IPS-15b (cell line): ENCODE results near the gene GNAQ.

Source experiments
- H3K27me3 ChIP-seq: one replicate; pipeline ENCODE4 v1.6.1; 2013; ENCODE audit warnings: low read length; ENCODE audit not compliant: control insufficient read depth, insufficient read depth
- H3K36me3 ChIP-seq: one replicate; pipeline ENCODE4 v1.6.1; 2013; ENCODE audit warnings: low read length; ENCODE audit not compliant: control insufficient read depth, insufficient read depth
- H3K4me1 ChIP-seq: one replicate; pipeline ENCODE4 v1.6.1; 2013; ENCODE audit warnings: mild to moderate bottlenecking, low read length; ENCODE audit not compliant: control insufficient read depth, insufficient read depth
- H3K4me3 ChIP-seq: one replicate; pipeline ENCODE4 v1.5.1; 2013; ENCODE audit warnings: low read depth, low read length
- H3K9ac ChIP-seq: one replicate; pipeline ENCODE4 v1.6.1; 2013; ENCODE audit warnings: low read depth, mild to moderate bottlenecking, low read length
- H3K9me3 ChIP-seq: one replicate; pipeline ENCODE4 v1.6.1; 2013; ENCODE audit warnings: mild to moderate bottlenecking, low read length; ENCODE audit not compliant: control insufficient read depth, insufficient read depth

The GNAQ gene

GRCh38 chr9:77807846-77808750 lies 223.5 kb downstream of the GNAQ start:
- no peaks in the 10 kb centered on the region for H3K9me3 ChIP-seq
- H3K4me1 ChIP-seq = no peaks in the 10 kb centered on the region
- H3K27me3 ChIP-seq = no peaks in the 10 kb centered on the region
- H3K36me3 ChIP-seq = peaks cover under 1% of the 10 kb centered on the region
- no peak overlapping the region for H3K9ac ChIP-seq
- no peak overlapping the region for H3K4me3 ChIP-seq

- no peak overlapping the region for H3K4me3 ChIP-seq
- no peaks in the 10 kb centered on the region for H3K9me3 ChIP-seq
- H3K27me3 ChIP-seq = no peaks in the 10 kb centered on the region
- H3K36me3 ChIP-seq = no peaks in the 10 kb centered on the region
- no peak overlapping the region for H3K9ac ChIP-seq
- H3K4me1 ChIP-seq = no peaks in the 10 kb centered on the region
Observed at GRCh38 chr9:77807281-77807683, 224.3 kb downstream of the GNAQ start.

- no peaks in the 10 kb centered on the region for H3K27me3 ChIP-seq
- no peaks in the 10 kb centered on the region for H3K9me3 ChIP-seq
- no peaks in the 10 kb centered on the region for H3K4me1 ChIP-seq
- H3K36me3 ChIP-seq = no peaks in the 10 kb centered on the region
- H3K4me3 ChIP-seq = no peak overlapping the region
- no peak overlapping the region for H3K9ac ChIP-seq
Observed at GRCh38 chr9:77806741-77807140, 224.9 kb downstream of the GNAQ start.

GRCh38 chr9:77805810-77806209 lies 225.8 kb downstream of the GNAQ start:
- no peaks in the 10 kb centered on the region for H3K9me3 ChIP-seq
- no peaks in the 10 kb centered on the region for H3K27me3 ChIP-seq
- no peak overlapping the region for H3K4me3 ChIP-seq
- H3K9ac ChIP-seq = no peak overlapping the region
- no peaks in the 10 kb centered on the region for H3K36me3 ChIP-seq
- H3K4me1 ChIP-seq = no peaks in the 10 kb centered on the region

GRCh38 chr9:77803423-77803822 lies 228.2 kb downstream of the GNAQ start:
- Histone ChIP-seq H3K9me3 (no peaks in the 10 kb centered on the region), H3K9ac (no peak overlapping the region), H3K4me1 (no peaks in the 10 kb centered on the region), H3K4me3 (no peak overlapping the region), H3K27me3 (no peaks in the 10 kb centered on the region), H3K36me3 (no peaks in the 10 kb centered on the region)

GRCh38 chr9:77802515-77803293 lies 228.9 kb downstream of the GNAQ start:
- no peaks in the 10 kb centered on the region for H3K27me3 ChIP-seq
- no peak overlapping the region for H3K4me3 ChIP-seq
- no peaks in the 10 kb centered on the region for H3K4me1 ChIP-seq
- H3K9ac ChIP-seq = no peak overlapping the region
- H3K9me3 ChIP-seq = no peaks in the 10 kb centered on the region
- H3K36me3 ChIP-seq = no peaks in the 10 kb centered on the region

GRCh38 chr9:77802064-77802463 lies 229.5 kb downstream of the GNAQ start:
- Histone ChIP-seq H3K36me3 (no peaks in the 10 kb centered on the region), H3K9me3 (no peaks in the 10 kb centered on the region), H3K4me1 (no peaks in the 10 kb centered on the region), H3K9ac (no peak overlapping the region), H3K4me3 (no peak overlapping the region), H3K27me3 (no peaks in the 10 kb centered on the region)

- Histone ChIP-seq H3K9ac (no peak overlapping the region), H3K9me3 (no peaks in the 10 kb centered on the region), H3K4me3 (no peak overlapping the region), H3K36me3 (no peaks in the 10 kb centered on the region), H3K4me1 (no peaks in the 10 kb centered on the region), H3K27me3 (no peaks in the 10 kb centered on the region)
Observed at GRCh38 chr9:77800924-77801551, 230.6 kb downstream of the GNAQ start.

GRCh38 chr9:77798140-77798539 lies 233.5 kb downstream of the GNAQ start:
- no peaks in the 10 kb centered on the region for H3K27me3 ChIP-seq
- no peaks in the 10 kb centered on the region for H3K36me3 ChIP-seq
- no peak overlapping the region for H3K4me3 ChIP-seq
- H3K4me1 ChIP-seq = no peaks in the 10 kb centered on the region
- H3K9ac ChIP-seq = no peak overlapping the region
- no peaks in the 10 kb centered on the region for H3K9me3 ChIP-seq

GRCh38 chr9:77794985-77795384 lies 236.6 kb downstream of the GNAQ start:
- Histone ChIP-seq H3K4me3 (no peak overlapping the region), H3K4me1 (no peaks in the 10 kb centered on the region), H3K9me3 (no peaks in the 10 kb centered on the region), H3K27me3 (no peaks in the 10 kb centered on the region), H3K9ac (no peak overlapping the region), H3K36me3 (no peaks in the 10 kb centered on the region)

- Histone ChIP-seq H3K9me3 (no peaks in the 10 kb centered on the region), H3K4me3 (no peak overlapping the region), H3K36me3 (no peaks in the 10 kb centered on the region), H3K27me3 (no peaks in the 10 kb centered on the region), H3K9ac (no peak overlapping the region), H3K4me1 (no peaks in the 10 kb centered on the region)
Observed at GRCh38 chr9:77793849-77794248, 237.8 kb downstream of the GNAQ start.
